HEK293T (cell line): ENCODE data around the gene EXOC6B.

Experiments
- CTCF ChIA-PET: fragments of 350-600 bp; formaldehyde crosslinking; extraction: SDS; loops from one replicate; lab custom pipeline; 2021; ENCODE audit warnings: antibody characterized with exemption, inconsistent platforms; lab: Yijun Ruan, JAX
- POLR2A ChIA-PET: fragments of 350-600 bp; formaldehyde crosslinking; extraction: SDS; loops from one replicate; lab custom pipeline; 2020; ENCODE audit warnings: antibody characterized with exemption, inconsistent platforms; lab: Yijun Ruan, JAX
- DNase-seq: peaks from one replicate; pipeline ENCODE4 v3.0.0; 2012; ENCODE audit warnings: mixed read lengths; ENCODE audit errors: extremely low spot score
- ARNT ChIP-seq: fragments of 450-650 bp; IDR thresholded peaks from 2 replicates; pipeline ENCODE4 v1.6.1; 2017; ENCODE audit warnings: mild to moderate bottlenecking
- BHLHE40 ChIP-seq: fragments of 450-650 bp; IDR thresholded peaks from 2 replicates; pipeline ENCODE4 v1.6.1; 2016; ENCODE audit warnings: mild to moderate bottlenecking, moderate library complexity, borderline replicate concordance
- CTBP1 ChIP-seq: fragments of 450-650 bp; IDR thresholded peaks from 2 replicates; pipeline ENCODE4 v1.6.1; 2016; ENCODE audit warnings: borderline replicate concordance
- ELF4 ChIP-seq: fragments of 450-650 bp; IDR thresholded peaks from 2 replicates; pipeline ENCODE4 v1.6.1; 2017; ENCODE audit warnings: antibody characterized with exemption
- FOXA1 ChIP-seq: fragments of 450-650 bp; IDR thresholded peaks from 2 replicates; pipeline ENCODE4 v1.6.1; 2016; ENCODE audit warnings: mild to moderate bottlenecking
- FOXK2 ChIP-seq: fragments of 450-650 bp; IDR thresholded peaks from 2 replicates; pipeline ENCODE4 v1.6.1; 2016; ENCODE audit warnings: mild to moderate bottlenecking
- FOXM1 ChIP-seq: fragments of 450-650 bp; IDR thresholded peaks from 2 replicates; pipeline ENCODE4 v1.6.1; 2017; ENCODE audit warnings: mild to moderate bottlenecking, borderline replicate concordance
- HDGF ChIP-seq: fragments of 450-650 bp; IDR thresholded peaks from 2 replicates; pipeline ENCODE4 v1.6.1; 2017; ENCODE audit warnings: antibody characterized with exemption, borderline replicate concordance
- L3MBTL2 ChIP-seq: fragments of 450-650 bp; conservative IDR thresholded peaks from 2 replicates; pipeline ENCODE4 v1.6.1; 2016; ENCODE audit warnings: mild to moderate bottlenecking
- LEF1 ChIP-seq: fragments of 450-650 bp; IDR thresholded peaks from 2 replicates; pipeline ENCODE4 v1.6.1; 2017; ENCODE audit warnings: mild to moderate bottlenecking, borderline replicate concordance
- NFRKB ChIP-seq: fragments of 450-650 bp; IDR thresholded peaks from 2 replicates; pipeline ENCODE4 v1.6.1; 2016; ENCODE audit warnings: mild to moderate bottlenecking, moderate library complexity
- SP1 ChIP-seq: fragments of 450-650 bp; IDR thresholded peaks from 2 replicates; pipeline ENCODE4 v1.6.1; 2017
- SUZ12 ChIP-seq: fragments of 450-650 bp; IDR thresholded peaks from 2 replicates; pipeline ENCODE4 v1.6.1; 2016; ENCODE audit warnings: mild to moderate bottlenecking
- TARDBP ChIP-seq: fragments of 450-650 bp; IDR thresholded peaks from 2 replicates; pipeline ENCODE4 v1.6.1; 2016
- ZNF384 ChIP-seq: fragments of 450-650 bp; IDR thresholded peaks from 2 replicates; pipeline ENCODE4 v1.6.1; 2016
- TF ChIP-seq, protein P1 (sequence below): fragments of 450-650 bp; IDR thresholded peaks from 2 replicates; pipeline ENCODE4 v1.6.1; 2016

EXOC6B gene

DNA sequence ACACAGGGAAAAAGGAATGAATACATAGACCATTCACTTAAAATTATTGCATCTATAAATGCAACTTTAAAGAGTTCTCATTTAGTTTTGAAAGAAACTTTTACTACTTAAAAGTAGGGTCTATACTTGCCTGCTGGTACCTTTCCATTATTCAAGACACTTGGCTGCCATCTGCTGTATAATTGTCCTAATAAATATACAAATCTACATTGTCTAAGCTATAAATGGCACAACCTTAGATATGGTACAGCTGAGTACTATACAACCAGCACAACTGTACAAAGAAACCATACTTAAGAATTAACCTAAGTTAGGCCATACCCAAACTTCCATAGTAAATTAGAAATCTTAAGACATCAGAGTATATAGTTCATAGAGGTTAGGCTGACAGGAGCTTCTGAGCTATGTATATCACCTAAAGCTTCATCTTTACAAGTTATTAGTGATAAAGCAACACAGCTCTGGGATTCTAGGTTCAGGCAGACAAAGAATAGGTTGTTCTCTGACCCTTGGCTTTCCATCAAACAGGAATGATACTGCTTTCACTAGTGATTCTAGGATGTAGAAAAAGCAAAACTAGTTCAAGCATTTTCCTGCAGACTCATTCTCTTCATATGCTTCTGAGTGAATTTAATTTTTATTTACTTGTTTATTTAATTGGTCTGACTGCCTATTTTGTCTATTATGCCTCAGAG lies 22.1 kb downstream of the EXOC6B start:
- no peak for DNase-seq
- ChIA-PET POLR2A (no interaction called here), CTCF (no interaction called here)
- TF ChIP-seq ARNT (no peak), SUZ12 (no peak), SP1 (no peak)
- TF ChIP-seq, protein P1, sequence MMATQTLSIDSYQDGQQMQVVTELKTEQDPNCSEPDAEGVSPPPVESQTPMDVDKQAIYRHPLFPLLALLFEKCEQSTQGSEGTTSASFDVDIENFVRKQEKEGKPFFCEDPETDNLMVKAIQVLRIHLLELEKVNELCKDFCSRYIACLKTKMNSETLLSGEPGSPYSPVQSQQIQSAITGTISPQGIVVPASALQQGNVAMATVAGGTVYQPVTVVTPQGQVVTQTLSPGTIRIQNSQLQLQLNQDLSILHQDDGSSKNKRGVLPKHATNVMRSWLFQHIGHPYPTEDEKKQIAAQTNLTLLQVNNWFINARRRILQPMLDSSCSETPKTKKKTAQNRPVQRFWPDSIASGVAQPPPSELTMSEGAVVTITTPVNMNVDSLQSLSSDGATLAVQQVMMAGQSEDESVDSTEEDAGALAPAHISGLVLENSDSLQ, result no peak

GRCh38 chr2:72803151-72803550 lies 22.7 kb downstream of the EXOC6B start:
- TF ChIP-seq CTBP1, result no peak
- no peak for TF ChIP-seq LEF1
- TF ChIP-seq FOXK2, result no peak
- TF ChIP-seq ZNF384, result no peak
- TF ChIP-seq HDGF, result no peak
- POLR2A ChIA-PET, result no interaction called here
- DNase-seq, result no peak
- CTCF ChIA-PET, result no interaction called here

DNA sequence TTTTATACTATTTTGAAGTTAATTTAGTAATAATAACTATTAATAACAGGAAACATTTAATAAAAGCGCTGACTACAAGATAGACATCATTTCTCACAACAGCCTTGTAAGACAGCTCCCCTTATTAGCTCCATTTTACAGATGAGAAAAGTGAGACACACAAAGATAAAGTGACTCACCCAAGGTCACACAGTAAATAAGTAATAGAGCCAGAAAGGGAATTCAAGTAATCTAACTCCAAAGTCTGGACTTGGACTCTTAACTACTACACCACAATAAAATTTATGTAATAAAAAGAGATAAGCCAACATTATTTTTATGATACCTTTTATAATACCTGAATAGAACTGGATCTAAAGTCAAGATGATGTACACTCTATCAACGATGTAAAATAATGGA lies 25.3 kb downstream of the EXOC6B start:
- no peak for TF ChIP-seq TARDBP
- no peak for TF ChIP-seq NFRKB
- no peak for TF ChIP-seq LEF1
- no peak for TF ChIP-seq L3MBTL2
- TF ChIP-seq FOXA1, result no peak
- TF ChIP-seq, protein P1, result no peak
- no peak for TF ChIP-seq SP1
- POLR2A ChIA-PET, result no interaction called here
- CTCF ChIA-PET, result interaction anchor here (0.6 to 2.1 kb wide), 2 partner anchors 62 to 1164 kb away, joined by 4 to 5 read pairs; no protein-coding TSS in a partner anchor

GRCh38 chr2:72797740-72798139 lies 28.1 kb downstream of the EXOC6B start:
- no peak for TF ChIP-seq ZNF384
- TF ChIP-seq SUZ12, result no peak
- no peak for TF ChIP-seq LEF1
- no peak for TF ChIP-seq HDGF
- no peak for TF ChIP-seq CTBP1
- TF ChIP-seq, protein P1, result no peak
- no peak for TF ChIP-seq ELF4
- no peak for TF ChIP-seq BHLHE40
- no peak for TF ChIP-seq SP1
- no peak for TF ChIP-seq TARDBP
- TF ChIP-seq ARNT, result no peak
- ChIA-PET POLR2A (no interaction called here), CTCF (no interaction called here)
- no peak for DNase-seq

More for the DNA sequence above, 25.3 kb downstream of the EXOC6B start:
- DNase-seq, result no peak

DNA sequence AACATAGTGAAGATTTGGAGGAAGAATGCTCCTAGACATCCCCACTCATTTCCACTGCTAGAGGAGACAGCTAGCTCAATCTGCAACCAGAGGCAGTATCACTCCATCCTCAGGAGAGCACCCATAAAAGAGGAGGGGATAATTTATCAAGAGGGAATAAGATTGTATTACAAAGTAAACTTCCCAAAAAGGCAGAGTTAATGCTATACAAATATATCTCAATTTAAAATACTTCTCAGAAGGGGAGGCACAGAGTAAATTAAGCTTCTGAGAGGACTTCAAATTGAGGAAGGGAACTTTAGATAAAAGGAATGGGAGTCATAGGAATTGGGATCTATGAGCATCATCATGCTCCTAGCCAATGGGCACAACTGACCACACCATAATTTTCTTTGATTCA lies 29.1 kb downstream of the EXOC6B start:
- CTCF ChIA-PET, result interaction anchor here (0.6 kb wide), 1 partner anchor 178 kb away, joined by 3 read pairs; no protein-coding TSS in a partner anchor
- POLR2A ChIA-PET, result no interaction called here
- DNase-seq, result peak; percentile 10
- TF ChIP-seq L3MBTL2 (no peak), TARDBP (no peak), FOXK2 (no peak), NFRKB (no peak), FOXA1 (no peak), SUZ12 (no peak), ARNT (no peak), CTBP1 (no peak)

DNA sequence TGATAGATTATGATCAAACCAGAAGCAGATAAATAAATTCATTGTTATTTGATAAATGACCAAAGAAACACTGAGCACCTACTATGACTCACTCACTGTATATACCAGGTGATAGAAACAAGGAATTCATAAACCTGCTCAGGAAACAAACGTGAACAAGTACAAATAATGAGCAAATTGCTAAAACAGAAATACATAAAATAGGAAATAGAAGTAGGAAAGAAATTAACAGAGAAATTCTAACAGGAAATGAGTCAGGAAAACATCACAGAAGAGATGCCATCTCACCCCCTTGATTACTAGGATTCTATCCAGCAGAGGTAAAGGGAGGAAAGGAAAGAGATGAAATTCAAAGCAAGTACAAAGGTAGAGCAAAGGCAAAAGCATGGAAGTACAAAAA lies 31.3 kb downstream of the EXOC6B start:
- no peak for TF ChIP-seq TARDBP
- no peak for TF ChIP-seq SP1
- no peak for TF ChIP-seq FOXM1
- no peak for TF ChIP-seq ELF4
- TF ChIP-seq FOXA1, result no peak
- TF ChIP-seq FOXK2, result no peak
- no peak for TF ChIP-seq BHLHE40
- POLR2A ChIA-PET, result no interaction called here
- no peak for DNase-seq
- CTCF ChIA-PET, result no interaction called here

- POLR2A ChIA-PET, result interaction anchor here (0.6 kb wide), 1 partner anchor 589 kb away, joined by 3 read pairs; no protein-coding TSS in a partner anchor
Measured at GRCh38 chr2:72793798-72794440, 31.9 kb downstream of the EXOC6B start.

More at GRCh38 chr2:72793798-72794440, 31.9 kb downstream of the EXOC6B start:
- CTCF ChIA-PET, result no interaction called here
- no peak for TF ChIP-seq CTBP1
- TF ChIP-seq LEF1, result no peak
- no peak for TF ChIP-seq FOXK2
- TF ChIP-seq HDGF, result no peak
- no peak for TF ChIP-seq ELF4
- no peak for TF ChIP-seq BHLHE40
- no peak for TF ChIP-seq FOXM1
- TF ChIP-seq ZNF384, result no peak
- no peak for TF ChIP-seq TARDBP
- no peak for TF ChIP-seq NFRKB
- no peak for TF ChIP-seq SP1
- TF ChIP-seq FOXA1, result no peak
- TF ChIP-seq ARNT, result no peak
- no peak for TF ChIP-seq L3MBTL2
- no peak for DNase-seq
